ENCODE measurements around the gene SPOCK1.
"Not testable (repeated sequence)": the region's sequence is repeated elsewhere in the genome, so short reads cannot be mapped to it uniquely, and the experiment has no call there.

Gene SPOCK1

DNA sequence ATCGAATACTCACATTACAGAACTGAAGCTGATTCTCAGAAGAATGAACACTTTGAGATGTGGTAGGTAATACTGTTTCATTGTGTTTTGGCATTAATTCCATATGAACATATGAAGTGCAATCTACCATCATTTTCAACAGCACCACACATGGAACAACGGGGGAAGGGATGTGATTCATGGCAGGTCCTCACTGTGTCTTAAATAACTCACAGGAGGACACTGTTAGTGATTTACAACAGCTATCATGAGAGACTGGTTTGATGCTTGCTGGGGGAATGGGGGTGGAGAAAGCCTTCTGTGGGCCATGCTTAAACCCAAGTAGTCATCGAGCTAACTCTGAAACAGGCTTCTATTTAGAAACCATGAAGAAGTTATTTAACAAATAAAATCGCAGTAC, 232.9 kb downstream of the SPOCK1 start:
- DNase-seq (ENCODE audit: low spot score) = no peak

DNA sequence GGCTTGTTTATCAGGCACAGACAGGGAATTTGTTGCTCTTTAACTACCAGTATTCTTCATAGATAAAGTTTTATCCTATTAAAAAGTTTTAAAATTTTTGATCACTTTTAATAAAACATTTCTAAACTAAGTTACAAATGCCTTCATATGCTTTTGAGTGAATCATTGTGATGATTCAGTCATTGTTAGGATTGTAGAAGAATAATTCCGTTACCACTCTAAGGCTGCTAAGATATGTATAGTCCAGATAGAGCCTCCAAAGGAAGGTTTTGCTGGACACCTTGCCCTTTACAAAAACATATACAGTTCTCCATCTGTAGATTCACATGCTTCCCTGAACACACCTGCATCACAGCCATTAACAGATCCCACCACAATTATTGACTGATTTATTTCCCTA, 233.7 kb downstream of the SPOCK1 start:
- DNase-seq (ENCODE audit: low spot score) (no peak), FAIRE-seq (no peak)

More for the DNA sequence above, 232.9 kb downstream of the SPOCK1 start:
- FAIRE-seq = no peak

DNA sequence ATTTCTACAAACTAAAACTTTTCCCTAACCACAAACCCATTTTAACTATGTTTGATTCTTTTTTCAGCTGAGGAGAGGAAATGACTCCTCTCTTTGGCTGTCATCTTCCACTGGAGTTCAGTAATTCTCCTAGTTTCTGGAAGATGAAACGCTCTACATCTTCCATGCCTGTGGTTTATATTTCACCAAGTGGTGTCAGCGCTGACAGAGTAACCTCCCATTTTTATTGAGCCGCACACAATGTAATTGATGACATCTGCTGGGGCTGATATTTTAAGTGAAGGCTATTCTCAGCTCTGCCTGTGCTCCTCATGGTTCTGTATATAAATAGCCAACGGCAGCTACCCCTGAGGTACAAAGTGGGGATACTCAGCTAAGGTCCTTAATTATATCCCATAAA, 234.6 kb downstream of the SPOCK1 start:
- DNase-seq (ENCODE audit: low spot score) = no peak
- no peak for FAIRE-seq

DNA sequence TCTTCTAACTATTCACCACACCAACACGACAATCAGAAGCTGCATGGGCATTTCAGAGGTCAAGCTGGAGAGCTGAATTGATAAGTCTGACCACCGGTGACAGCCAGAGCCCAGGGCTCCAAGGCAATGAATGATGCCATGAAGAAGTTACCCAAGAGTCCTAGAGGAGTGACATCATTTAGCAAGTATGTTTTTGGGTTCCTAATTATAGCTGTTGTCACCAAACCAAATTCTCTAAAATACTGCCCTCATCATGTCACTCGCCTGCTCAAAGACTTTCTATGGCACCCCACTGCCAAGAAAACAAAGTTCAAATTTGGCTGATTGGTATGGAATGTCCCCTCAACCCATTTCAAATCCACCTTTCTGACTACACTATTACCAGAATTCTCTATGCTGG, 235.1 kb downstream of the SPOCK1 start:
- FAIRE-seq (no peak), DNase-seq (ENCODE audit: low spot score) (no peak)

DNA sequence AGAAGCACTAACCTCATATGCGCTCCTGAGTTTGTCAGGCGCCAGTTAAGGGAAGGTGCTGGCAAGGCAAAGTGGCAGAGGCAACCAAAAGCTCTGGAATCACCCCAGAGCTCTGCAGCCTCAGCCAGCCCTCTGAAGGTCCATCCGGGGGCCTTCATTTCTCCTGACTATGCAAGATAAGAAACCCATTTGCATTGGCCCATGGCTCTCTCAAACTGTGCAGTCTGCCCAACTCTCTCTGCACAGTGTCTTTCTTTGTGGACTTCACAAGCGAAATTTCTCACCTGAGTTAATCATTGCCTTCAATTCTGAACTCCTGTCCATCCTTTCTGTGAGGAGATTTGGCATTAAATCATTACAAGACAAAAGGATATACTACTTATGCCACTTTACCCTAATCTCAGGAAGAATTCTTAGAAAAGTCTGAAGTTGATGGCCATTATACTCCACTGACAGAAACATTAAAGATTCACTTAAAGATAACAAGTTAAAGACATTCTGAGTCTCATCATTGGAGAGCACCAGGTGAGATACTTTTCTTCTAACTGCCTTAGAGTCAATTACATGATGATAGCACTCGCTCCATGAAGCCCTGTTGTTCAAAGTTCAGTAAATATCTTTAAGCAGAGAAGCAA, 235.6 kb downstream of the SPOCK1 start:
- no peak for DNase-seq (ENCODE audit: low spot score)
- no peak for FAIRE-seq

DNA sequence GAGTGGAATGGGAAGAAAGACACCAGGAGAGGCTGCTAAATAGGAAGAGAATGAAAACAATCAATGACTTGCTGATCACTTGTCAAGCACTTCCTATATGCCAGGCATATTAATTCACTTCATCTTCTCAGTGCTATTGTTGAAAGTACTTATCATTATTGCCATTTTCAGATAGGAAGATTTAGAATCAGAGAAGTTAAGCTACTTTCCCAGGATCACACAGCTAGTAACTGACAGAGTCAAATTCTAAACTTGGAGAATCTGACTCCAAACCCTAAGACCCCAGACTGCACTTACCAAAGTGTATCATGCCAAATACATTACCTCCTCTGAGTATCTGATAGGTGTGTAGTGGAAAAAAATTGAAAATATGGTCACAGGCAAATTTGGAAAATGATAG, 236.3 kb downstream of the SPOCK1 start:
- FAIRE-seq = no peak

DNA sequence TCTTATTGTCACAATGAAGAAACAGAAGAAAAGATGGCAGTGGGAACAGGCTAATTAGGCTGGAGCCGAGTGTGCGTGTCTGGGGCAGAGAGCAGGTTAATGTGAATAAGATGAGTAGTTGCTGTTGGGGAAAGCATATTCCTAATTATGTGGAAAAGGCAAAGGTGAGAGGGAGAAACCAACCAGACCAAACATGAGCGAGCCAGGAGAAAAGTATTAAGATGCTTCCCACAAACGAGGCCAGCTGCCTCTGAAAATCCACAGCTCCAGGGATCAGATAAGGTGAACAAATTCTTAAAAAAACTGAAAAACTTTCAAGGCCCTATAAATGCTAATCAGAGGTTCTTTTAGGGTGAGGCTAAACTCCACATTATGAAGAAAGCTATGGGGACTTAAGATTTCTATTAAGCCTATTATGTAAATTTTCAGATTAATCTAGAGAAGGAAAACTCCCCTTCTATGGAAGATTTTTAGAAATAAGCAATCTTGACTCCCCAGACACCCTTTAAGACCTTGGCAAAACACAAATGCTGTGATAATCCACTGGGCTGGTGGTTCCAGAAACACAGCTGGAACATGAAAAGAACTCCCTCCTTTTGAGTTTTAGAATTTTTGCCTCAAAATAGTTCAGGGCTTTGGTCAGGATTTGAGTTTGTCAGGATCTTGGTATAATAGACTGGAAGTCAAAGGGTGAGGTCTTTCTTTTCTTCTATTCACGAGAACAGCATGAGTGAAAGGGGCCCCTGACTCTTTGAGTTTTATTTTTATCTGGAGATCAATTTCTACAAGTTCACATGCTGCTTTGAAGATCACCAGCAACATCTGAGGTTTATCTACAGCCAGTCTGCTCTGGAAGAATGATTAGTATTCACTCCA, 238.1 kb downstream of the SPOCK1 start:
- no peak for FAIRE-seq

More for the DNA sequence above, 236.3 kb downstream of the SPOCK1 start:
- DNase-seq (ENCODE audit: low spot score) = no peak

DNA sequence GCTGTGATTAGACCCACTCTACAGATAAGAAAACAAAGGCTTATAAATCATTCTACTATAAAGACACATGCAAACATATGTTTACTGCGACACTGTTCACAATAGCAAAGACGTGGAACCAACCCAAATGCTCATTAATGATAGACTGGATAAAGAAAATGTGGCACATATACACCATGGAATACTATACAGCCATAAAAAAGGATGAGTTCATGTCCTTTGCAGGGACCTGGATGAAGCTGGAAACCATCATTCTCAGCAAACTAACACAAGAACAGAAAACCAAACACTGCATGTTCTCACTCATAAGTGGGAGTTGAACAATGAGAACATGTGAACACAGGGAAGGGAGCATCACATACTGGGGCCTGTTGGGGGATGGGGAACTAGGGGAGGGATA, 240.0 kb downstream of the SPOCK1 start:
- DNase-seq (ENCODE audit: low spot score) = not testable (repeated sequence)

More for the DNA sequence above, 238.1 kb downstream of the SPOCK1 start:
- no peak for DNase-seq (ENCODE audit: low spot score)

DNA sequence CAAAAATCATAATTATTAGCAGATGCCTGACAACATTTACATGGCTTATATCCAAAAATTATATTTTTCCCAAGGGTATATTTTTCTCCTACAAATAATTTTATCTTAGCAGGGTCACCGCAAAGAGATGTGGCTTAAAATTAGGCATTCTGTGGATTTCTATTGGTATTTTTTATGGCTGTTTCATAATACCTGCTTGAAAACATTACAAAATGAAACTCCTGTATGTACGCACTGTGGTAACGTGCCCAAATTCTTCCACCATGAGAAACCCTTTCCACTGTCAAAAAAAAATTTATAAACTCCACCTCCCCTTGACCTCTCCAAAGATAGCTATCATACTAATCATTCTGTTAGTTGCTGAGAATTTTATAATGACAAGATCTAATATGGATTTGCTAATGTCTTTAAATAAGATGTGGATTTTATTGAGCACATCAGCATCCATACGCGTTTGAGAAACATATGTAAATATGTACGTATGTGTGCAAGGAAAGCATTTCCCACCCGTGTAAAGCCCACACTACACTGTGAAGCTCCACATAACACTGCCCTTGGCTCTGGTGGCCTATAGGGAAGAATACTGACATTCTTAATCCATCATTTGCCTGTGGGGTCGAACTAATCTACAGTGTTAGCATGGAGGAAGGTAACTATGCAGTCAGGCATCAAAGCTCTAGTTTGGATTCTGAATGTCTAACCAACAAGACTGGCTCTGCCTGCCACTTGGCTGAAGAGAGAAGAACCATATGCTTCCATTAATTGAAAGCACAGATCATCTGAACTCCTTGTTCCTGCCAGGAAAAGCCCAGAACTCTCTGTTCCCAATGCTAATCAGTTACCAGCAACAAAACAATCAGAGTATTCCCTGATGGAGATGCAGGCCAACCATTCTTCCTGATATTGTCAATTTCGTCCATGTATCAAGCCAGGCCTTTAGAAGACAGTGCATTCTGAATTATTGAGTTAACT, 244.7 kb downstream of the SPOCK1 start:
- FAIRE-seq (no peak), DNase-seq (ENCODE audit: low spot score) (no peak)

More for the DNA sequence above, 240.0 kb downstream of the SPOCK1 start:
- not testable (repeated sequence) for FAIRE-seq

DNA sequence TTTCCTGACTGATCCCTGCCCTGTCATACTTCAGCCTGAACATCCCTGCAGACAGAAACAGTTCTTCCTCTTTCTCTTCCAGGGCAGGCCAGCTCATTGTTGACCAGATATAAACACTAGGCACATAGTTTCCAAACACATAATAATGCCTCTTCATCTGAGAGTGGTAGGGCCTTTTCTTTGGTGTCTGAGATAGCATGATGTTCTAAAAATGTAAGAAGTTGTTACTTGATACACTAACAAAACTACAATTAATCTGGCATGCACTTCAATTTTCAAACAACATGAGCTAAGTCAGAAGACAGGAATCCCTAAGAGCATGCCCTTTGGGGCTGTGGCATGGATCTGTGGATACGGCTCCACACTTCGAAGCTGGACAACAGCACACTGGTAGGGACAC, 246.6 kb downstream of the SPOCK1 start:
- no peak for DNase-seq (ENCODE audit: low spot score)
- FAIRE-seq = no peak

DNA sequence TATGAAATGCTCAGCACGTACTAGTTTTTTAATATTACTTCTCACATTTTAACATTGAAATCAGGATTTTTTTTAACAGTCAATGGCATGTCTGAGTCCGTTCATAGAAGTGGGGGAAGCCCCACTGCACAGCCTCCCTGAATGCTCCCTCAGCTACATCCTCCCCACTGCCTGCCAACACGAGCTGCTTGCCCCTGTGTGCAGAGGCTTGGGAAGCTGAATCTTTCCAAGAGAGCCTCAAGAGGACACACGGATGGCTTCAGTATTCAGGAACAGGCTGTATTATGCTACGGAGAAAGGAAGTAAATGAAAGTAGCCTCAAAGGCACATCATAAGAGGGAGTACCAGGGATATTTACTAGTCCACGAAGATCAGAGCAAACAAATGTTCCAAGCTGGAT, 248.7 kb downstream of the SPOCK1 start:
- no peak for DNase-seq (ENCODE audit: low spot score)
- FAIRE-seq = no peak

DNA sequence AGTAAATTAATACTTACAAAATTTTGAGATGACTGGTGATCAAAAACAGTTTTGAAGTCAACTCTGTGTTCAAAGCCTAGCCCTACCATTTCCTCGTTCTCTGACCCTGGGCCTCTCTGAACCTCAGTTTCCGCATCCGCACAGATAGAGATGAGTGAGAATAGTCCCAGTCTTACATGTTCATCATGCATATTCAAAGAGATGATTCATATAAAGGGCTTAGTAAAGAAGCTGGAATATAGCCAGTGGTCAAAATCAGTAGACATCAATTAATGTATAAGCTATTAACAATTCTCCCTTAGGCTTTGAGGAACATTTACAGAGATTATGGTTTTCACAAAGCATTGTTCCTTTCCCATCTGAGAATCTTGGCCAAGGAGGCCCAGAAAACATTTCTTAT, 250.6 kb downstream of the SPOCK1 start:
- FAIRE-seq (no peak), DNase-seq (ENCODE audit: low spot score) (no peak)

DNA sequence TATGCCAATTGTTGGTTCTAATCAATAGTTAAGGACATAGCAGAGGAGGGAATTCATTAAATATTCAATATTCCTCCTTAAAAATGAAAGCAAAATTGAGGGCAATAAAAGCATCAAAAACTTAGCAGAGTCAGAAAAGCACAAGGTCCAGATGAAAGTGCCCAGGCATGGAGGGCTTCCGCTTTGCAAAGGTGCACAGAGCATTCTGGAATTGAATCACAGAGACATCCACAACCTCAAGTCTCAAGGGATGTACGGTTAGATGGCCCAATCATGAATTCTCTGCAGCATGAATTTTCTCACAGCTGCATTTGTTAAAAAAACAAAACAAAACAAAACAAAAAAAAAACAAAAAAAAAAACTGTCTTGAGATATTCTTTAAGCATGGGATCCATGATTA, 253.7 kb downstream of the SPOCK1 start:
- FAIRE-seq (no peak), DNase-seq (ENCODE audit: low spot score) (no peak)

DNA sequence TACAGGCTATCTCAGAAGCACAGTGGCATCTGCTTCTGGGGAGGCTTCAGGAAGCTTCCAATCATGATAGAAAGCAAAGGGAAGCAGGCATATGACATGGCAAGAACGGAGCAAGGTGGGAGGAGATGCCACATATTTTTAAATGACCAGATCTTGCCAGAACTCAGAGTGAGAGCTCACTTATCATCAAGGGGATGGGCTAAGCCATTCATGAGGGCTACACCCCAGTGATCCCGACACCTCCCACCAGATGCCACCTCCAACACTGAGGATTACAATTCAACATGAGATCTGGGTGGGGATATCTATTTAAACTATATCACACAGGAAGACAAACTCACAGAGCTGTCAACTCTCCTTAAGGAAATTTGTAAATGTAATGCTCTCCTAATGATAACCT, 258.8 kb downstream of the SPOCK1 start:
- no peak for FAIRE-seq
- DNase-seq (ENCODE audit: low spot score) = no peak

DNA sequence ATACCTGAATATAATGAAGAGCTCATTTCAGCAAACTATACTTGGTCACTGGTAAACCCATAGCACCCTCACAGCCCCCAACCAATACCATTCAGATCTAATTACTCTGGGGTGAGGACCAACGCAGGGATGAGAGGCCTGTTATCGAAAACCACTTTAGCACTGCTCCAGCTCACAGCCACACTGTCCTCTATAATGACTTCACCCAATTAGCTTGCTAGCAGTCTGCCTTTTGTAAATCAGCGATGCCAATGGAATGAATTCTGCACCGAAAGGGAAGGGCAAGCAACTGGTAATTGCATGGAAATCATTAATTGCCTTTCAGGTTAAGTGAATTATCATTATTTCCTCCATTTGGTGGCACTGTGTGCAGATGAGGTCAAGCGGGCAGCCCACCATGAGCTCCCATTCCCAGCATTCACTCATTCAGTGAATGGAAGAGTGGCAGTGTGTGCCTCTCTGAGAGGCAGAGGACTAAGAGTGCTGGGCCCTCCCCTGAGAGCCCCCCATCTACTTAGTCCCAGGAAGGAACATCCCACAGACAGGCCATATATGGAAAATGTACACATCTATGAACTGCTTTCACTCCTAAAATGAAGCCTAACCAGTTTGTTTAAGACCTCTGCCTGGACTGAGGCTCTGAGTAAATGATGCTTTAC, 262.1 kb downstream of the SPOCK1 start:
- FAIRE-seq (no peak), DNase-seq (ENCODE audit: low spot score) (no peak)

DNA sequence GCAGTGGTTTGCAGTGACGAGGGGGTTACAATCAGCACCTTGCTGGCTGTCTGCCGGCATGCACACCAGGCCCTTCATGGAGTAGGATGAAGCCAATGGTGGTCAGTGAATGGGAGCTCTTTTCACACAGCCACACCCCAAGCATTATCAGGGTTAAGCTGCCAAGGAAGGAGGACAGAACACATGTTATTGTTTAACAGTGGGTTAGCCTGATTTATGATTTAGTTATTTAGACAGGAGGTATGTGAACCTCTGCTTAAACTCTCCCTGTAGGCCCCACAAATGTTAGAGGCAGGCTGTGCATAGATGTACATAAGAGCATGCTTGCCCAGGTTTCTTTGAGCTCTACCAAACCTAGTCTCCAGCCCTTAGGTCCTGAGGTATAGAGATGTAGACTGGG, 262.9 kb downstream of the SPOCK1 start:
- DNase-seq (ENCODE audit: low spot score) = no peak
- no peak for FAIRE-seq

DNA sequence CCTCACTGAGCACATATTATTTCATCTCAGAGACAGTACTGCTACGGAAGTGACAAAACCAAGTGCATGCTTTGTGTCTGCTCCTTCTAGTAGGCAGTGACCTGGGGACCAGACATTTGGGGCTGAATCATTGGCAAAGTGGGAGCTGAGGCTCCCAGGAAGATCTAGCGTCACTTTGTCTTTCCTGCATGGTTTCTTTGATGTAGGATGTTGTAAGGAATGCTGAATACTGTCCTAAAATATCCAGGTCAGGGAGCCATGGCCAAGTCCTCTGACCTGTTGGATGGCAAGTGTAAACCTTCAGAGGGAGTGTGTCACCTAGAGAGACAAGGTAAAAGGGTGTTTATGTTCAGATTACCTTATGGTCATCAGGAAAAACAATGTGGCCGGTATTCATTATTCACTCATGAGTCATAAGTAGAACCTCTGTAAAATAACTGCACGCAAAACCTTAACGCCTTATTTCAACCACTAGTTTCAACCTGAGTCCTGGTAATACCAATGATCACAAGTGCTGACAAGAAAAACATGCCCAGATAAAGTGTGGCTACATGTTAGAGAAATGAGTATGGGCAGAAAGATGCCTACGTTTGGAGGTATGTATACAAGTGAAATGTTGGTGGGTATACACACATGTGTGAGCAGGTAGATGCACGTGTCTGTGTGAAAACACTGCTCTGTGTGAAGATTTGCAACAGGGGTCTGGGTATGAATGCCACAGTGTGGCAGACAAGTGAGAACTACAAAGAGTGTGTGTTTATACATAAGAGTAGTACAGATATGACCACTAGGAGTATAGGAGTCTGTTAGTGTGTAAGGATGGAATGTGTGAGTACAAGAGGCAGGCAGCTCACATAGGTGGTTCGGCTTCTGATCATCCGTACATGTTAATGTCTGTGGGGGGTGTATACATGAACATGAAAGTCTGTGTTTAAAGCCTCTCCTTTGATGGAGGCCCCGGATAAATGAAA, 263.9 kb downstream of the SPOCK1 start:
- FAIRE-seq (no peak), DNase-seq (ENCODE audit: low spot score) (peak; percentile 20)

DNA sequence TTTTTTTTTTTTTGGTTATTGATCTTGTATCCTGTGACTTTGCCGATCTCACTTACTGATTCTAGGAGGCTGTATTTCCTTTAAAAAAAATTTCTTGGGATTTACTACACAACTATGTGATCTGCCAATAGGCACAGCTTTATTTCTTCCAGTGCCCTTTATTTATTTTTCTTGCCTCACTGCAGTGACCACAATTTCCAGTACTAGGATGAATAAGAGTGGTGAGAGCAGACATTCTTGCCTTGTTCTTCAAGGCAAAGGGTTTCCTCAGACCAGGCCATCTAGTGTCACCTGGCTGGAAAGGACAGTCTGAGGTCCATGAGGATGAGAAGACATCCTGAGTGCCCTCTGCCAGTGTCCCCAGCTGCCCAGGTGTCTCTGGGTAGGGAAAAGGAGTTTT, 265.4 kb downstream of the SPOCK1 start:
- DNase-seq (ENCODE audit: low spot score) (no peak), FAIRE-seq (no peak)

DNA sequence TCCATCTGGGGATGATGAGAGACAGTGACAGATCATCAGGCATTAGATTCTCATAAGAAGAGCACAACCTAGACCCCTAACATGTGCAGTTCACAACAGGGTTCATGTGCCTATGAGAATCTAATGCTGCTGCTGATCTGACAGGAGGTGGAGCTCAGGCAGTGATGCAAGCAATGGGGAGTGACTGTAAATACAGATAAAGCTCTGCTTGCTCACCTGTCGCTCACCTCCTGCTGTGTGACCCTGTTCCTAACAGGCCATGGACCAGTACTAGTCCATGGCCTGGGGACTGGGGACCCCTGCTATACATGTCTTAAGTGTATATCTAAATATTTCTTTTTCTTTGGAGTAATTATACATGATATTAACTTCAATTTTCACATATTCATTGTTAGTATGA, 265.8 kb downstream of the SPOCK1 start:
- FAIRE-seq; DNase-seq (ENCODE audit: low spot score): not testable (repeated sequence)

DNA sequence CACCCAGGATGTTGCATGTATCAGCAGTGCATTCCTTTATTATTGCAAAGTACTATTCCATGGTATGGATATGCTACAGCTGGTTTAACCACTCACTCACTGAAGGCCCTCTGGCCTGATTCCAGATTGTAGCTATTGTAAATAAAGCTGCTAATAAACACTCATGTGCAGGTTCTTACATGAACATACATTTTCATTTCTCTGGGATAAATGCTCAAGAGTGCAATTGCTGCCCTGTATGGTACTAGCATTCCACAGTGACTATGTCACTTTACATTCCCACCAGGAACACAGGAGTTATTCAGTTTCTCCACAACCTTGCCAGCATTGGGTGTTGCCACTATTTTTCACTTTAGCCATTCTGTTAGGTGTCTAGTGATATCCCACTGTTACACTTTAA, 267.6 kb downstream of the SPOCK1 start:
- DNase-seq (ENCODE audit: low spot score) (no peak), FAIRE-seq (no peak)
